Superior temporal gyrus (tissue), 1 donor: ENCODE measurements around the gene RAB11FIP4.

ENCODE experiments used
- DNase-seq: peaks from one replicate; pipeline ENCODE4 v3.0.0-alpha.2; 2016; ENCODE audit errors: extremely low spot score

The RAB11FIP4 gene

DNA sequence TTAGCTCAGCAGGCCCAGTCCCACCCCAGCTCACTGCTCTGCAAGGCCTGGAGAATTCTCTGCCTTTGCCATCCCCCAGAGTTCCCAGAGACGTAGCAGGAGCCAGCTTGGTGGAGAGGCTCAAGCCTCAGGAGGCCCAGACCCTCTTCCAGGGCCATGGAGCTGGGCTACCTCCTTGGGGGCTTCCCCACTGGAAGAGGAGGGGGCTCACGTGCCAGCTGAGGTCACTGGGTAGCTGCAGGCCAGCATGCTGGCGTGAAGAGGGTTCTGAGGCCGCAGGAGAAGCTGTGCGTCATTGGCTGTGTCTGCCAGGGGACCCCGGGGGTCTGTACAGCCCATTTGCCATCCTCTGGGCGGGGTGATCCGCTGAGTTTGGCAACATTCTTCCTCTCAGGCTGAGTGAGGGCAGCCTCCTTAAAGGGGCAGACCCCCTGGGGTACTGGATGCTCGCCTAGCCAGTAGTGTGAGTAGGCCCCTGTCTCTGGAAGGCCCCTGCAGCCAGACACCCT lies 131.6 kb downstream of the RAB11FIP4 start:
- DNase-seq: no peak

DNA sequence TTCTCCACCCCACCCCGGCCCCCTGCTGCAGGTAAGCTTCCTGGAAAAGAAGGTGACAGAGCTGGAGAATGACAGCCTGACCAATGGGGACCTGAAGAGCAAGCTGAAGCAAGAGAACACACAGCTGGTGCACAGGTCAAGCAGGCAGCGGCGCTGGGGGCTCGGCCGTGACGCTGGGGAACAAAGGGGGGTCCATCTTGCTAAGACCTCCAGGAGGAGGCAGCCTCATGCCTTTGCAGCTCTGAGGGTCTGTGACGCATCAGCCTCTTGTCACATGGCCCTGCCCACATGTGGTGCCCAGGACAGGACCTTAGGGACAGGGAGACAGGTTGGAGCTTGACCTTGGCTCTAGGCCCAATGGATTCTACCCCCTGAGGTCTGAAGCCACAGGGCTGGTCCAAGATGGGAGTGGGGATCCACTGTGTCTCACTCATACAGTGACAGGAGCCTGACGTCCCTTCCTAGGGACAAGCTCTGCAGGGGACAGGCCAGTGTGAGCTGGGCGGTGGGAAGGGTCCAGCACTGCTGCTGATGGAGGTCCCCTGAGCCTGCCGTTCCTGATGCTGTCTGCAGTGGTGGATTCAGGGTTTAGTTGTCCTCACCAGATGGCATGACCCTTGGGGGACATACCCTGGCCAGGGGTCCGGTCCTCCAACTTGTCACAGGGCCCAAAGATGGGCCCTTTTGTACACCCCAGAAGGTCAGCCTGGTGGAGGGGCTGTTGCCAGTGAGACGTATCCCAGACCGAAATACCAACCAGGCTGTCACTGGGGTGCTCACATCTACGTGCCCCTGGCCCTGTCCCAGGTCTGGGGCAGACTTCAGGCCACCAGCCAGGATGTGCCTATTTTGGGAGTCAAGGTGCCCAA lies 132.6 kb downstream of the RAB11FIP4 start:
- no peak for DNase-seq

DNA sequence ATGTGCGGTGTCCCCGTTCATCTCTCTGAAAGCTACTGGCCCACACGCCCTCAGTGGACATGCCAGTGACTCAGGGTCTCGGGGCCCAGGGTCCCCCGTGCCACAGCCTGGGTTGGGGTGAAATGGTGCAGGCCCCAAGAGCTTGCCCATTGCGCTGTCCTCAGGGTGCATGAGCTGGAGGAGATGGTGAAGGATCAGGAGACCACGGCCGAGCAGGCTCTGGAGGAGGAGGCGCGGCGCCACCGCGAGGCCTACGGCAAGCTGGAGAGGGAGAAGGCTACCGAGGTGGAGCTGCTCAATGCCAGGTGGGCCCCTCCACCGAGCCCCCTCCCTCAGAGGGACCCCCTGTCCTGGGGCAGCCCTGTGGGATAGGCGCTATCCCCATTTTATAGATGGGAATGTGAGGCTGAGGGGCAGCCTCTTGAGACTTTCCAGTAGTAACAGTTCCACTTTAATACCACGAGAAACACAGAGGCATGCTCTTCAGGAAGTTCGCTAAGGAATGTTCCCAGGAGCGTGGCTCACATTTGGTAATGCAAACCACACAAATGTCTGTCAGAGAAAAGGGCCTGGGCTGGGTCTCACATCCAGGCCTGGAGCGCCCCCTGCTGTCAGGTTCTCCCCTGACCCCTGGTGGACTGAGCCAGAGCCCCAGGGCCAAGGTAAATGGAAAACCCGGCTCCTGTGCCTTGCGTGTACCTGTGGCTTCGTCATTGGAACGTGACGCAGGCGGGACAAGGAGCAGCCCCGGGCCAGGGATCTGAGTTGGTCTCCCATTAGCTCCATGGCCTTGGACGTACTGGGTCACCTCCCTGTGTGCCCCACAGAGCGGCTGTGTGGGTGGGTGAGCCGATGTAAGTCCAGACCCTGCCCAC lies 133.7 kb downstream of the RAB11FIP4 start:
- DNase-seq: peak; percentile 91

DNA sequence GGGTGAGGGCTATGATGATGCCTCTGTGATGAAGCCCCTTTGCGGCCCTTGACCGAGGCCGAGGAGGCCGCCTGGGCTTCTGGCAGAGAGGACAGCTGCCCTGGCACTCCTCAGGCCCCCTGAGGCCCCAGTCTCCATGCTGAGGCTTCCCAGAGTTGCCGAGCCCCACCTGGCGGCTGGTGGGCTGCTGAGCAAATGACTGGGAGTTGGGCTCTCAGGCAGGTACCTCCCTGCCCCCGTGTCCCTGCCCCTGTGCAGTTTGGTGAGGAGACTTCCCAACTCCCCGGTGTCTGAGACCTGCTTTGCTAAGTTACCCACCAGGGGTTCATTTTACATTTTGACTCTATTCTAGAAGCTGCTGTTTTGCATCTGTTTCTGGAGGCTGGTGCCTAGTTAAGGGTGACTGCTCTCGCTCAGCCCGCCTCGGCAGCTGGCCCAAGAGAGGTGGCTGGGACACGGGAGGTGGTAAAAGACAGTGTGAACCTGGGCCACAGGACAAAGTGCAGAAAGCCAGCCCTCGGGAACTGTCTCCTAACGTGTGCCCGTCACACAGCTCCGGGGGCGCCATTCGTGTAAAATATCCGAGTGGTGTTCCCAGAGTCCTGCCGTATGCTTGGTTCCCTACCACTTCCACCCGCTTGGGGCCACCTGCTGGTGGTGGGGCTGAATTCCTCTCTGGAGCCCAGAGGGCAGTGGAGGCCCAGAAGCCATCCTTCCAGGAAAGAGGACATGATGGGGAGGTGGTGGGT lies 134.5 kb downstream of the RAB11FIP4 start:
- peak; percentile 50 for DNase-seq

DNA sequence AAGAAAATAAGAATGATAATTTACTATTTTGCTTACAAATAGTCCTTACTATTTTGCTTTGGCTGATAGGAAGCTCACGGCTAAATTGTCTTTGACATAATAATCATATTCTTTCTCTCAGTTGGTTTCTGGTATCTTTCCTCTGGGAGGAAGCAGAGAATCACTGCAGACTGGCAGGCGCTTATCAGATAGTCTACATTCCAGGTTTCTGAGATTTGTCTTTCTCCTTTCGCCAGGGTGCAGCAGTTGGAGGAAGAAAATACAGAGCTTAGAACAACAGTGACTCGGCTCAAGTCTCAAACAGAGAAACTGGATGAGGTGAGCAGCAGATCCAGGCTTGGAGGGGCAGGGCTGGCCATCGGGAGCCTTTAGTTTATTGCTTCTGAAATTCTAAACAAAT lies 136.1 kb downstream of the RAB11FIP4 start:
- no peak for DNase-seq

DNA sequence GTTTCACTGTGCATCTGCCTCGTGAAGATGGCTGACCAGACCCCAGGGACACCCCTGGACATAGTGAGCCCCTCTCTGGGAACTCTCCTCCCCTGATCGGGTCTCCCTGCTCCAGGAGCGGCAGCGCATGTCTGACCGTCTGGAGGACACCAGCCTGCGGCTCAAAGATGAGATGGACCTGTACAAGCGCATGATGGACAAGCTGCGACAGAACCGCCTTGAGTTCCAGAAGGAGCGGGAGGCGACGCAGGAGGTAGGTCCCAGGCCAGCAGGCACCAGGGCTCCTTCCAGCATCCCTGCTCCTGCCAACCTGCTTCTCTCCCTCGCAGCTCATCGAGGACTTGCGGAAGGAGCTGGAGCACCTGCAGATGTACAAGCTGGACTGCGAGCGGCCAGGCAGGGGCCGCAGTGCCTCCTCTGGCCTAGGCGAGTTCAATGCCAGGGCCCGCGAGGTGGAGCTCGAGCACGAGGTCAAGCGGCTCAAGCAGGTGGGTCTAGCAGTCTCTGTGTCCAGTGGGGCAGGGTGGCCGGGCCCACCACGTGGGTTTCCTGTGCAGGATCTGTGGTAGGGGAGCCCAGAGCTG lies 136.9 kb downstream of the RAB11FIP4 start:
- no peak for DNase-seq

DNA sequence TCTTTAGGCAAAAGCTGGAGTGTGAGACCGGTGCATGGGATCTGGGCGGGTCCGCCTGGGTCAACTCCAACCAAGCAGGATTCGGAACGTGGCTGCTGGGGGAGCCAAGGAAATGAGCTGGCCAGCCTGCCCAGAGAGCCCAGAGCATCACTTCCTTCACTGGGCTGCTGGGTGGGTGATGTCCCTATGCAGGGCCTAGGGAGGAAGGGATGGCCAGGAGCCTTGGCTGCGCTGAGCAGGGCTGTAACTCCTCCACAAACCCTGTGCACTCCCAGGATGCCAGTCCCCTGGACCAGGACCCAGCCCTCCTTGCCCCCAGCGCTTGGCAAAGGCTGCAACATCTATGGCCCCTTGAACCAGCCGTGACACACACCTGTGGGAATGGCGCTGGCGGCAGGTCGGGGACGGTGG lies 138.4 kb downstream of the RAB11FIP4 start:
- no peak for DNase-seq

DNA sequence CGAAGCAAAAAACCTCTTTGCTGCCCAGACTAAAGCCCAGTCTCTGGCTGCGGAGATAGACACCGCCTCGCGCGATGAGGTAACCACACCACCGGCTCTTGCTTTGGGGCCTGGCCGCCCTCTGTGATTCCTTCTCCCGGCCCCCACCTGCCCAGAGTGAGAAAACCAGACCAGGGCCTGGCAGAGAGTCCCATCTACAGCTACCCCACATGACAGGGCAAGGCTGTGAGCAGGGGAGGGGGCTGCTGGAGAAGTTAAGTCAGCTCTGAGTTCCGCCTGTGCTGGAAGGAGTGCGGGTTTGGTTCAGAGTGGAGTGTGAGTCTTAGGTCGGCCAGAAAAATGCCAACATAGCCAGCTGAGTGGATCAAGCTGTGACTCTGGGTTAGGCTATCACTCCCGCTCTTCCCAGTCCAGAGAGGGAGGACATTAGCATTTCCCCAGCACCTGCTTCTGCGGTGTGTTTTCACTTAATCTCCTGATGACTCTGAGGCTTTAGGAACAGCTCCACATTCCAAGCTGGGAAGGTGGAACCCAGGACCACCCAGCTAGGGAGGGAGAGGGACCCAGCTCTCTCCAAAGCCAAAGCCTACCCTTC lies 139.0 kb downstream of the RAB11FIP4 start:
- DNase-seq: no peak

DNA sequence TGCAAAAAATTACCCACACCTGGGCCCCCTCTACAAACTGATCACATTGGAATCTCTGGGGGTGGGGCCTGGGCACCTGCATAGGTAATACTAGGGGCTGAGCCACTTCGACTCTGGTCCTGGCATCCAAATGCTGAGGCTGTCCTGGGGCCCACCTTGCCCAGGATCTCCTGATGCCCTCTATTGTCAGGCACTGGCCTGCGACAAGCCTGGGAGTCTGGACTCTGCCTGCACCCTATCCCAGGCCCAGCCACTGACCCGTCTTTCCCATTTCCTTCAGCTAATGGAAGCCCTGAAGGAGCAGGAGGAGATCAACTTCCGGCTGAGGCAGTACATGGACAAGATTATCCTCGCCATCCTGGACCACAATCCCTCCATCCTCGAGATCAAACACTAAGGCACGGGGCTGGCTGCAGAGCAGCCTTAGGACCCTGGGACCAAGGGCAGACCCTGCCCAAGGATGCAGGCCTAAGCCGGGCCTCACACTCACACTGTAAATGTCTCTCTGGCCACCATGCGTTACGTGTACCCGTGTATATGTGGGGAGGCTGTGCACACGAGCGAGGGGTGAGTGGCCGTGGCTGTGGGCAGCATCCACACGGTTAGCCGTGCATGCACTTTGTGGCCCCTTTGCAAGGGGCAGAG lies 140.0 kb downstream of the RAB11FIP4 start:
- no peak for DNase-seq

DNA sequence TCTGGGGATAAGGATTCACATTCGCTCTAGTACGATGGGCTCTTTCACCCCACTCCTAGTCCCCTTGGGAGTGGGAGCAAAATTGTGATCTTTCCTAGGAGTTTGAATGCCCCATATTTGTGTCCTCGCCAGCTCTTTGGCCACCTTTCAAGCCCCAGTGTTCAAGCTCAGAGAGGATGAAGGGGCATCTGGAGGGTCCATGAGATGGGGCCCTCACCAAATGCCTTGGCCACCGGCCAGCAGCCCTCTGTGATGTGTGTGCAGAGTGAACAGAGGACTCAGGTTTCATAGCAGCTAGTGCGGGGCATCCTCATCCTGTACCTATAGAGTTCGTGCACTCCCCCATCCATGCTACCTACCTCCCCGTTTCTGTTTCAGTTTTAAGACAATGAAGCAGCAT lies 140.6 kb downstream of the RAB11FIP4 start:
- DNase-seq: no peak

DNA sequence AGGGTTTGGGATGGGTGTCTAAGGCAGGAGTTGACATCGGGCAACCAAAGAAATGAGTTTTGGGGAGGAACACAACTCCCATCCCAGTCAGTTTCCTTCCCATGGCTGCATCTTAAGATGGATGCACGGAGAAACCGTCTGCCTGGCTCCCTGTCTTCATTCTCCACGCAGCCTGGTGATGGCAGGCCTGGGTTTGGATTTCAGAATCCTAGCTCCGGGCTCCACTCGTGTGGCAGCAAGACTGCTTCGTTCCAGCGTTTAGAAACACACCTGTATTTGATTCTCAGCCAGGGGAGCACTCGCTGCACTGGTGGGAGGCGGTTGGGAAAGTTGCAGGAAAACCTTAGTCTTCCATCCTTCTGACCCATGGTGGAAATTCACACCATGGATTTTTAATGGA lies 141.1 kb downstream of the RAB11FIP4 start:
- no peak for DNase-seq

DNA sequence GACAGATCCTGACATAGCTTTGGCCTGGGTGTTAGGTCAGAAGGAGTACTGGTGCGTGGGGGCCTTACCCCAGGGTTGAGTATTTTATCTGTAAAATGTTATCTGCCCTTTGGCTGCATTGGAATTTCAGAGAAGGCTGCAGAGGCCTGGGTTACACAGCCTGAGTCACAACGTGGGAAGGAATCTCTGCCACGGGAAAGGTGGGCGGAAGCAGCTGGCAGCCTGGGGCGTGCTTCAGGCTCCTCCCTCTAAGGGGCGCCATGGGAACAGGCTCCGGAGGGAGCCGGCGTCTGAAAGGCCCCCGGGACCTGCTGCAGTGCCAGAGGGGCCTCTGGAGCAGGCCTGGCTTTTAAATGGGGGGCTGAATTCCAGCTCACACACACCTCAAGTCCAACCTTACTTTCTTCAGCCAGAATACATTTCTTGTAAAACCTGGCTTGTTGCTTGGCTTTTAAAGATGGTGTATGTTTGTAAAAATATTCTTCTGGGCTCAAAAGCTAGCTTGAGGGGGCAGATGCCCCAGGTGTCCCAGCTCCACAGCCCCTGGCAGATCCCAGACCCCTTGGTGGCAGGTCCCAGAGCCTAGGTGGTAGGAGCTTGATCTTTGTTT lies 142.2 kb downstream of the RAB11FIP4 start:
- DNase-seq: peak; percentile 44

DNA sequence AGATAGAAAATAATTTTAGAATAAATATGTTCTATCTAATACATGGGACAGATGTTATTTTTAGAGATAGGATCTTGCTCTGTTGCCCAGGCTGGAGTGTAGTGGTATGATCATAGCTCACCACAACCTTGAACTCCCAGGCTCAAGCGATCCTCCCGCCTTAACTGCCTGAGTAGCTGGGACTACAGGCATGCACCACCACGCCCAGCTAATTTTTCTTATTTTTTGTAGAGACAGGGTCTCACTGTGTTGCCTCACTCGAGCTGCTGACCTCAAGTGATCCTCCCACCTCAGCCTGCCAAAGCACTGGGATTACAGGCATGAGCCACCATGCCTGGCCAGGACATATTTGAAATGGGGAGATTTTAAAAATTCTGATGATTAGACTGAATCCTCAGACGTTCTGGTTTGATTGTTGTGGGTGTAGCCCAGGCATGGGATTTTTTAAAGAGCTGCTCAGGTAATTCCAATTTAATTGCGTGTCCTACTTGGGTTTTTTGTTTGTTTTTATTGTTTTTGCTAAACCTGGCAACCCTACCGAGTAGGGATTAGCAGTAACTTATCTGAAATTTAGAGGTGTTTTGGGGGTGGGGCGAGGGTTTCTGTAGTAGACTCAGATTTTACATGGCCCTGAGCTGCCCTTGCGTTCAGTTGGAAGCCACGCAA lies 142.9 kb downstream of the RAB11FIP4 start:
- DNase-seq: no peak

DNA sequence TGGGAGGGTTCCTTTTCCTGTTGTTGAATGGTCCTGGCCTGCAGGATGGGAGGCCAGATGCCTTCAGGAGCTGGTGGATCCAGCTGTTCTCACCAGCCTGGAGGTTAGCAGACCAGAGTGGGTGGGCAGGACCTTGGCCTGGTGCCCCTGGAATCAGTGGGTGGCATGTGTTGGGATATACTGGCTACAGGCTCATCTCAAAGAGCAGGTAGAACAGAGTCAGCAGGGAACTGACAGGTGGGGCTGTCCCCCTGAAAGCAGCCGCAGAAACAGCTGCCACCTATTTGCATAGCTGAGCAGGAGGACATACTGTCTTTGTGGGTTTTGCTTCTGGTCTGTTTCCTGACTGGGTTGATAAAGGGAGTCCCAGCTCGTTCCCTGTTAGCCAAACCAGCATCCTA lies 144.1 kb downstream of the RAB11FIP4 start:
- no peak for DNase-seq

DNA sequence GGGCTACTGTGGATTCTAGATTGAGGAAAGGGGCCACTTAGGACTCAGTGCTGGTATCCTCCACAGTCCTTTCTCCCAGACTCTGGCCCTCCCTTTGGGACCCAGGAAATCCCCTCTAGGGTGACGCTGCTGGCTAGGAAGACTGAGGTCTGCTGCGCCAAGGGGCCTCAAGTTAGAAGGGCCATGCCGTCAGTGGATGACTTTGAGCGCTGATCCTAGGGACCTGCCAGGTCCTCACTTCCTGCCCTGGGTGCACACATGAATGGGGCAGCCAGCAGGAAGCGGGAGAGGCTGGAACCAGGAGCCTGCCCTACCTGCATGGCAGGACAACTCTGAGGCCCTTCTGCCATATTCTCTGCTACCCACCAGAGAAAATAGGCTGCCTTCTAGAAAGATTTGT lies 145.0 kb downstream of the RAB11FIP4 start:
- DNase-seq: no peak

DNA sequence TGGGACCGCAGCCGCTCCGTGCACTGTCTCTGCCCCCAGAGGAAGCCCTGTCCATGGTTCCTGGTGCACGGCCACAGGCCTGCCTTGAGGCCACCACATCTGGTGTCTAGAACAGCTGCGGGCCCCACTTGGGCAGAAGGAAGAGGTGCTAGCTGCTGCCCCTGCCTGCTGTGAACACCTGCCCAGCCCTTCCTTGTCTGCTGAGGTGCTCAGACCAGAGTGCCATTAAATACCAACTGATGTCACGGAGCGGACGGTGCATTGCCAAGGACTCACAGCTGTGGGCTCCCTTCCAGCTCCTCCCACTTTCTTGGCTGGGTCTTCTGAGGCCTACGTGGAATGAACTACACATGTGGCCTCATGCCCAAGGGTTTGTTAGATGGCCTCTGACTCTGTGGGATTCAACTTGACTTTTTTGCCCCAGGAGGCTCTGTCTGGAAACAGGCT lies 146.1 kb downstream of the RAB11FIP4 start:
- no peak for DNase-seq

DNA sequence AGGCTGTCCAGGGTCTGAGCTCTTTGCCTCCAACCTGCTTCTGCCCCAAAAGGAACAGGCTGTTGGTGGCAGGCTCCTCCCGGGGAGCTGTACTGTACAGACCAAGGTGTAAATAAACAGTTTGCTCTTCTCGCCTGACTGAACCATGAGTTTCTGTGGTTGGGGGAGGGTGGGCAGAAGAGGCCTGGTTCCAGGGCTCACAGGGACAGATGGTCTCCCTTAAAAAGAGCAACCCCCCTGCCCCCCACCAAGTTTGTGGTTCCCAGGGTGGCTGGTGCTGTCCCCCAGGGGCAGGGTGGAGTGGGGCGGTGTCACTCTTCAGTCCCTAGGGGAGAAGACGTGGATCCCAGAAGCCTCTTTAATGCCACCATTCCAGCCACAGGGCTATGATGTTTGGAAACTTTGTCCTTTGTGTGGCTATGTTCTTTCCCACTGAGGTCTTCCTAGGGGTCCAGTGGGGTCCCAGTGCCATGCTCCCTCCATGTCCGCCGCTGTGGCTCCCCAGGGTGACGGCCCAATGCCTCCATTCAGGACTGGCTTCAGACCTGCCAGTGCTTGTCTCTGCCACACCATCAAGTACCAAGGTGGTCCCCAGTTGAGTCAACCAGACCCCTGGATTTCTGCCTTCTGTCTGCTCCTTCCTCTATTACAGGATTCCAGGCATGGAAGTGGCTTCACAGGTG lies 146.7 kb downstream of the RAB11FIP4 start:
- no peak for DNase-seq

DNA sequence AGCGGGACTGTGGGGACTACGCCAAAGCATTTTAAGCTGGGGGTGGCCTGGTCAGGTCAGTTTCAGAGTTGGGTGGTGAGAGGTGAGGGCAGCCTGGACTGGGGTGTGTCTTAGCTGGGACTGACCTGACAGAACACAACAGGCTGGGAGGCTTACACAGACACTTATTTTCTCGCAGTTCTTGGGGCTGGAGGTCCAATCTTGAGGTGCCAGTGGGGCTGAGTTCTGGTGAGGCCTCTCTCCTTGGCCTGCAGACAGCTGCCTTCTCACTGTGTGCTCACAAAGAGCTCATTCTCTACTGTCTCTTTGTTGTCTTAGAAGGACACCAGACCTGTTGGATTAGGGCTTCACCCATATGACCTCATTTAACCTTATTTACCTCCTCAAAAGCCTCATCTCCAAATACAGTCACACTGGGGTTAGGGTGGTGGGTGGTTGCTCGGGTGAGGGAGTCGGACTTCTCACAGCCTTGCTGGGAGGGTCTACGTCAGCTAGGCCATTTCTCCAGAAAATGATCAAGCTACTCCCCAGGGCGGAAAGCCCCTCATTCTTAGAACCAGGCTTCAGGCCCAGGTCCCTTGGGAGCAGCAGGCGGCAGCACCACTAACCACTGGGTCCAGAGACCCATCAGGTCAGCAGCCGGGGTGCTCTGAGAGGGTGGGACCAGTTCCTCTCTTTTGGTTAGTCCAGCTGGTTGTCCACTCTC lies 149.3 kb downstream of the RAB11FIP4 start:
- no peak for DNase-seq
